HG03066 (cell line): ENCODE measurements around the gene CNTFR.

ENCODE experiments used
- ATAC-seq: cut with Tn5 transposase; IDR thresholded peaks from one replicate; pipeline ENCODE4 v1.9.1; 2021; ENCODE audit warnings: low read depth; ENCODE audit not compliant: unreplicated experiment

Gene CNTFR

GRCh38 chr9:34591248-34591916 is 1.9 kb upstream of the CNTFR start:
- peak; percentile 56 for ATAC-seq

DNA sequence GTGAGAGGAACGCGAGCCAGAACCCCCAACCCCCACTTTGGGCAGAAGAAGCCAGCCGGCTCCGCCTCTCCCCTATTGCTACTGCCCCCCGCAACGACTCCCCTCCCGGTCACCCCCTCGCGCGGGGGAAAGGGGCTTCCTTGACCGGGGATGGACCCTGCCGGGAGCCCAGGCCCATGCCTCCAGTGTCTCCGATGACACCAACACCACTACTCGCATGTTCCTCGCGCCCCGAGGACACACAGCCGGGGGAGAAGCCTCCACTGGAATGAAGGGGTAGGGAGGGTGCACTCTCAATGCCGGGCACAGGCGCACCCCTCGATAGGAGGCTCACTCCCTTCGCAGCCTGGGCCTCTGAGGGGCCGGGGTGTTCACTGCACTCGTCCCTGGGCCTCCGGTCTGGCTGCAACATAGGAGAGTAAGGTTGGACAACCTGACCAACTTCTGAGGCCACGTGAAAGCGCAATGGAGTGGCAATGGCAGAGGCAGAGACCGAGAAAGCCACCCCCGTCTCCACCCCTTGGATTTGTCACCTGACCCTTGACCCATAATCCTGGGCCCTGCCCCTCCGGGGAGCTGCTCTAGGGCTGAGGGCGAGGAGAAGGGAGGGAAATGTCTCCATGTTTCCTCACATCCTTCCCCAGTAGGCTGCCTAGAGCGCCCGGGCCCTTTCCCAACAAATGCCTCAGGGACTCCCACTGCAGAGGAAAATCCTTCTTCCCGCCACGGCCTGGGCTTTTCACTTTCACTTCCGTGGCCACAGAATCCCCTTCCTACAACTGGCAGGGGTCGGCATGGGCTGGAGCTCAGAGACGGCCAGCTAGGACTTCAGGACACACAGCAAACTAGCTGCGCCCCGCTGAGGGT is 1.1 kb upstream of the CNTFR start:
- ATAC-seq = no peak

DNA sequence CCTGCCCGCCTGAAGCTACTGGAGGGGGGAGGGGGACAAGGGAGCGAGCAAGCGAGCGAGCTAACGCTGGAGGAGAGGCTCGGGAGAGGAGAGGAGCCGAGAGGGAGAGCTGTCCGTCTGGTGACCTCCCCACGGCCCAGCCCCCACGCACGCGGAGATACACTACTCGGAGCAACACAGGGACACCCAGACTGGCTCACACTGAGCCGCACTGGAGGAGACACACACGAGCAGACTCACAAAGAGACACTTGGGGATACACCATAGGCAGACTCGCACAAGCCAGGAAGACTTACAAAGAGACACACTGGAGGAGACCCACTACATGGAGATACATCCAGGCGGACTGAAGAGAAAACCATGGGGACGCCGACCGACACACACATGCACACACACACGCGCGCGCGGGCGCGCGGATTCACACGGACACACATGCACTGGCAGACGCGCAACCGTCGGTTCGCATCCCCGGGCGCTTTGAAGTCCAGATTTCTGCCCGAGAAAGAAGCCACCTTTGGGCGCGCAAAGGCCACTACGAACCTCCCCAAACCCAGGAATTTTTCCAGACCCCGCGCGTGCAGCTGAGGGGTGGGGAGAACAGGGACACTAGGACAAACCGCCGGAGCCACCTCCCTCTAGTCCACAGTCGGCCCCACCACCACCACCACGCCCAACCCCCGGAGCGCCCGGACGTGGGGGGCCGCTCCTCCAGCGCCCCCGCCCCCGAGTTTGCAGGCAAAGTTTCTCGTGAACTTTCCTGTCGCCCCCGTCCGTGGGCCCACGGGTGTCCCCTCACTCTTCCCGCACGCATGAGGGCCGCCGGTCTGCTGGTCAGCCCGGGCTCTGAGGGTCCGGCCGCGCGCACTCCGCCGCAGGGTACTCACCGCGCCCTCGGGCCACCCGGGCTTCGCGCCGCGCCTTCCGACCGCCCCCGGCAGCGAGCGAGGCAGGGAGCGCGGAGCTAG is 571 bp downstream of the CNTFR start:
- no peak for ATAC-seq

DNA sequence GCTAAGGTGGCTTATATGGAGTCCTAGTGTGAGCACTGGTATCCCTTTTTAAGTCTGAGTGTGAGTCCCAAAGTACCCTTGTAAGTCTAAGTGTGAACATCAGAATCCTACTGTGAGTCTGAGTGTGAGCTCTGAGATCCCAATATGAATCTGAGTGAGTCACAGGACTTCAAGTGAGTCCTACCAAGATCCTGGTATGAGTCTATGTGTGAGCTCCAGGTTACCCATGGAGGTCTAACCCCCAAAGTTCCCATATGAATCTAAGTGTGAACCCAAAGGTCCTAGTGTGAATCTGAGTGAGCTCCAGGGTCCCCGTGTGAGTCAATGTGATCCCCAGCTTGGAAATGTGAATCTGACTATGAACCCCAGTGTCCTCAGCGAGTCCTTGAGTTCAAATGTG is 2.3 kb downstream of the CNTFR start:
- no peak for ATAC-seq

DNA sequence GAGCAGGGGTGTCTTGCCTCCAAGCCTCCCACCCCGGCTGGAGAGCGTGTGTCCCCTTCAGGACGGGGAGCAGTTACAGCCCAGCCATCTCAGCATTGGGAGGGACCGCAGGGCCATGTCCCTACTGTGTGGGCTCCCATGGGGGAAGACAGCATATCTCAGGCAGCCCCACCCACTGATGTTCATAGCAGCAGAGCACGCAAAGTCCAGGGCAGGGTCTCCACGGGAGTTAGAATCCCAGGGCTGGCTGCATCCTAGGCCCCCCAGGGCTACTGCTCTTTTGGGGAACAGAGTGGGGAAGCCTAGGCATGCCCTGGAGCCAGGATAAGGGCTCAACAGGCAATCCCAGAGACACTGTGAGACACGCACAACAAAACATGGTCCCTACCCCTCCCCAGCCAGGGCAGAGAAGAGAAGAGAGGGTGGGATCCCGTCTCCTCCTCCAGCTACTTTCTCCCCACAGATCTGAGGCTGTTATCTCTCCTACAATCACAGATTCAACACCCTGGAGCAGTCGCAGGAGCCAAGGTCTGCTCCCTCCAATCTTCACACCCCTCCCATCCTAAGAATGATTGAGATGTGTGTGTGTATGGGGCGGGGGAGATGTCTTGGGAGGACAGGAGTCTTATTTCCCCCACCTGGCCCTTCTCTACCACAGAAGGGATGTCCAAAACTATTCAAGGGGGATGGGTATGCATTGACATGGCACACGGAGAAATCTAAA is 3.4 kb downstream of the CNTFR start:
- ATAC-seq = no peak

DNA sequence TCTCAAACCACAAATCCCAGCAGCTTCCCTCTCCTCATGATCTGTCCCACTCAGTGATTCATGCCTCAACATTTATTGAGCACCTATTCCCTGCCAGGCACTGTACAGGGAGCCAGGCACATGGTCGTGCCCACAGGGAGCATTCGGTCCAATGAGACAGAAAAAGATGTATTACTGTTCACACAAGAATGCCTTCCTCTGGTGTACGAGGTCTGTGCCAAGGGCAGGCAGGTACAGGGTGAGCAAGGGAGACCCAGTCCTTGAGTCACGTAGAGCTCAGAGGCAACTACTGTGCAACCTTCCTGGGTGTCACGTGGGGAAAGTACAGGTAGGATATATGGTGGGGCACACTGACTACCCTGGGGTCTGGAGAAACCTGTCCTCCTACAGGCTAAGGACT is 4.6 kb downstream of the CNTFR start:
- ATAC-seq = no peak

DNA sequence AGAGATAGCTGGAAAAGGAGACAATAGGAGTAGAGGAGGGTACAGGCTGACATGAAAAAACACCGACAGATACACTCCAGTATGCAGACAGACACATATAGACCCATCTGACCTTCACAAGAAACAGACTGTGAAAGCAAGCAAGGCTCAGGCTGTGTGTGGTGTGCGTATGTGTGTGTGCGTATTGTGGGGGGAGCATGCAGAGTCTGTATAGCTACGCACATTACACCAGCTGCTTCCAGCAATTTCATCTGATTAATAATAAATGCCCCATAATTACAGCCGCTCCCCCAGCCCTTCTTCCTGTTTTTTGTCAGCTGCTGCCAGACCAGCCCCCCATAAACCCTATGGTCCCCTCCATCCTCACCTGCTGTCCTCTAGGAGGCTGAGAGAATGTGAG is 6.7 kb downstream of the CNTFR start:
- no peak for ATAC-seq

- ATAC-seq = no peak
These were observed 8.2 kb downstream of the CNTFR start for GRCh38 chr9:34581318-34581717.

- ATAC-seq = no peak
These were observed 9.2 kb downstream of the CNTFR start for GRCh38 chr9:34580358-34580757.

GRCh38 chr9:34579808-34580163 is 9.7 kb downstream of the CNTFR start:
- ATAC-seq = no peak

GRCh38 chr9:34579104-34579807 is 10.3 kb downstream of the CNTFR start:
- ATAC-seq = no peak

GRCh38 chr9:34578241-34579103 is 11.1 kb downstream of the CNTFR start:
- no peak for ATAC-seq

- ATAC-seq = no peak
These were observed 11.9 kb downstream of the CNTFR start for GRCh38 chr9:34577400-34578240.

DNA sequence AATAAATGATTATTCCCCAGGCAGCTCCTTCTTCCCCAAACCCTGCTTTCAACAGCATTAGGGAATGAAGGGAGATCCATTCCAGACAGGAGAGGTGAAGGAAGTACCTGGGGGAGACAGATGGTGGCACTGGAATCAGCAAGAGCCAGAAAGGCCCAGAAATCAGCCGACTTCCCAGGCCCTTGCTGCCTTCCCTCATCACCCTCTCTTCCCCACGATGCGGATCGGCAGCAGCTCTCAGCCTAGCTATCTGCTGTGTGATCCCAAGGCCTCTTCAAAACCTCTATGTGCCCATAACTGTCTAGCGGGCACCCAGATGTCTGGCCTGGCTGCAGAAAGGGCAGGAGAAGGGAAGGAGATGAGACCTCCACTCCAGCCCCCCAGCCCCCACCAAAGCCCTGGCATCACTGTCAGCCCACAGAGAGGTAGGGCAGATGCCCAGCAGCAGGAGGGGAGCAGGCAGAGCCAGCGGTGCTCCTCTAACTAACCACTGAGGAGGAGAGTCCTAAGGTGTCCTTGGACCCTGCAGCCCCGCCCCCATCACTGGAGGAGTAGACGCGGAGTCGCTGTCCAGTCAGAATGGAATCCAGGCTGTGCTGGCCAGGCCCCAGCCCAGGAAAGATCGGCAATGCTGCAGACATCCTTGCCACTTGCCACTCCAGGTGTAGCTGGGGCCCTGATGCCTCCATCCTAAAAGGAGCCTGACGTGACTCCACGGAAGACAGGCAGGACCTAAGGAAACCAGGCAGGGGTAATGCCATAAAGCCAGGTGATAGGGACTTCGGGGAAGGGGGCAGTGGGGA is 12.7 kb downstream of the CNTFR start:
- ATAC-seq = no peak

DNA sequence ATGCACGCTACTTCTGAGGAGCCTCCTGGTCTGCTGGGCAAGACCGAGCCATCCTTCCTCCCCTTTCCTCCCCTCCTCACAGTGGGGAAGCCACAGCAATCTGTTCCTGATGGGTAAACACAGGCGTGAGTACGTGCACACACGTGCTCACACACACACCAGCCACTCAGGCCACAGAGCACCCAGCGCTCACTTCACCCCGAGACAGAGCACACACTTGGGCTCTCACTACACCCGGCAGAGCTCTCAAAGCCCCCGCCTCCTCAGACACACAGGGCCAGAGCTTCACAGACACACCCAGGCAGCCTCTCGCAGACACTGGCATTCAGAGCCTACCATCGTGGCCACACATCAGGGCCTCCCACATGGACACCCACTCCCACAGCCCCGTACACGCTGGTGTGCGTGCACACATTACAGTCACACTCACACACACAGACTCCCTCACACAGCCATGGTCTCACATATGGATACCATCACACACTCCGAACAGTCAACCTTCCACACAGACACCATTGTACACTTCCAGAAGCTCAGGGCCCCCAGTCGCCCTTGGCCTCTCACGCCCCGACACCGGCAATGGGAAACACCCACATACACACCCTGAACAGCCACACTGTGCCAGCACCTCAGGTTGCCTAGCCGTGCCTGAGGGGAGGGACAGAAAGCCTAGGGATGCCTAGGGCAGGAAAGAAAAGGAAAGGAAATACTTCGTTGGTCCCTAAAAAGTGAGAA is 13.5 kb downstream of the CNTFR start:
- no peak for ATAC-seq

- no peak for ATAC-seq
These were observed 14.3 kb downstream of the CNTFR start for GRCh38 chr9:34575241-34575640.

DNA sequence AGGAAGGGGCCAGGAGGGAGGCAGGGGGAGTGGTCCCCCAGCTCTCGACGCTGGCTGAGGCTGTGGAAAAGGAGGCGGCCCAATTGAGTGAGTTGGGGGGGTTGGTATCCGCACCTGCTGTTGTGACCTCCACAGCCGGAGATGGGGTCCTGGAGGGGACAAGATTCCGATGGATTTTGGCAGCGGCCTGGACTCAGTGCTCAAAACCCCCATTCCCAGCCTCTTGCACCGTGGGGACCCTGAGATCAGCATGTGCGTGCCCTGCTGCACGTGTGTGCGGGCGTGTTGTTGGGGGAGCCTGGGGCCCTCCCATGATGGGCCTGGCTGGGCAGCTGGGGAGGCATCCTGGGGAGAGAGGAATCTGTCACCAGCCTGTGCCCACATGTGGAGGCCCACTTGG is 15.0 kb downstream of the CNTFR start:
- no peak for ATAC-seq
